A549 treated with AZD2906 at 1 μM for 4 hours (cell line): ENCODE measurements around the gene TBXT. TPM values are rescaled to one million over a fixed set of nuclear protein-coding genes. Genes with fewer than 3 reads are reported as not detected.

Experiments used
- total RNA-seq: library from RNA; stranded (reverse); fragments of 200-300 nt; extraction: Qiagen RNA extraction; gene quantifications from 5 replicates; pipeline ENCODE4 v1.2.3, GENCODE V29; 2022

Gene TBXT
- total RNA-seq, result not detected in 5 replicates

GRCh38 chr6:166167801-166168615 lies at the start of gene TBXT:
TSS of gene TBXT (minus strand) at chr6:166167851. CDS start at chr6:166167591, 260 bp downstream.

Other genes with a start within 250 kb of the TBXT start
- 0.11 to 0.25 TPM (median 0.15 TPM) in 5 replicates for gene PRR18, start 140.5 kb upstream of the TBXT start, total RNA-seq
- 37.0 to 40.9 TPM (median 38.9 TPM) in 5 replicates for gene SFT2D1, start 174.7 kb upstream of the TBXT start, total RNA-seq
- gene MPC1, start 215.1 kb upstream of the TBXT start, total RNA-seq, result 4.2 to 5.9 TPM (median 4.7 TPM) in 5 replicates